Omental fat pad (tissue), 4 donors: Measurements from ENCODE around the gene GADD45B. TPM values are rescaled to one million over a fixed set of nuclear protein-coding genes. Genes with fewer than 3 reads are reported as not detected.

Experiments used
- ATAC-seq: fragments of 150-250 bp; one replicate; pipeline ENCODE4 v1.9.1; 2016; ENCODE audit warnings: mild to moderate bottlenecking, moderate library complexity; ENCODE audit not compliant: low FRiP score
- DNase-seq: peaks from one replicate; pipeline ENCODE4 v3.0.0-alpha.2; 2019; ENCODE audit warnings: low spot score
- small RNA-seq: library from RNA; depleted of rRNA; stranded (forward); fragments of <200 nt; gene quantifications from one replicate; pipeline ENCODE3, GENCODE V24; 2016
- total RNA-seq, 4 donors: library from RNA; depleted of rRNA; stranded (reverse); fragments of >200 nt; gene quantifications; one replicate each; pipeline ENCODE4 v1.1.0, GENCODE V29; 2016
- TF ChIP-seq, protein P1 (sequence below), 3 donors: fragments of 450-650 bp; IDR thresholded peaks; one replicate each; pipeline ENCODE4 v1.5.1; 2016 to 2017; ENCODE audit warnings: antibody characterized with exemption in 3 of 3, mild to moderate bottlenecking in 3 of 3, moderate library complexity in 2 of 3

Gene GADD45B
- total RNA-seq, 4 donors from 2014 or later, result 120 to 726 (median 425) TPM

GRCh38 chr19:2527686-2528085 is 51.8 kb downstream of the GADD45B start:
- ATAC-seq, result no peak
- TF ChIP-seq, protein P1, sequence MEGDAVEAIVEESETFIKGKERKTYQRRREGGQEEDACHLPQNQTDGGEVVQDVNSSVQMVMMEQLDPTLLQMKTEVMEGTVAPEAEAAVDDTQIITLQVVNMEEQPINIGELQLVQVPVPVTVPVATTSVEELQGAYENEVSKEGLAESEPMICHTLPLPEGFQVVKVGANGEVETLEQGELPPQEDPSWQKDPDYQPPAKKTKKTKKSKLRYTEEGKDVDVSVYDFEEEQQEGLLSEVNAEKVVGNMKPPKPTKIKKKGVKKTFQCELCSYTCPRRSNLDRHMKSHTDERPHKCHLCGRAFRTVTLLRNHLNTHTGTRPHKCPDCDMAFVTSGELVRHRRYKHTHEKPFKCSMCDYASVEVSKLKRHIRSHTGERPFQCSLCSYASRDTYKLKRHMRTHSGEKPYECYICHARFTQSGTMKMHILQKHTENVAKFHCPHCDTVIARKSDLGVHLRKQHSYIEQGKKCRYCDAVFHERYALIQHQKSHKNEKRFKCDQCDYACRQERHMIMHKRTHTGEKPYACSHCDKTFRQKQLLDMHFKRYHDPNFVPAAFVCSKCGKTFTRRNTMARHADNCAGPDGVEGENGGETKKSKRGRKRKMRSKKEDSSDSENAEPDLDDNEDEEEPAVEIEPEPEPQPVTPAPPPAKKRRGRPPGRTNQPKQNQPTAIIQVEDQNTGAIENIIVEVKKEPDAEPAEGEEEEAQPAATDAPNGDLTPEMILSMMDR (IDR thresholded peaks at IDR 0.05), result no peak

More at GRCh38 chr19:2527686-2528085, 51.8 kb downstream of the GADD45B start:
- no peak for DNase-seq

Small RNAs within 50 kb of the gene (small RNA-seq; reads per million reads assigned to genes)
- not detected for gene RNU6-993P

Other genes with a start within 250 kb of the GADD45B start
- gene PLEKHJ1, start 239.8 kb upstream of the GADD45B start, total RNA-seq, result 10 to 100 TPM; 45.0 to 67.5 (median 52.3) TPM
- 10 to 100 TPM; 13.2 to 31.1 (median 24.5) TPM for gene SF3A2, start 239.3 kb upstream of the GADD45B start, total RNA-seq
- 1 to 10 TPM in 1 of 4 donors, under 1 TPM in 2, not detected in 1; 0.25 to 1.1 (median 0.72) TPM for gene AMH, start 226.8 kb upstream of the GADD45B start, total RNA-seq
- not detected for gene JSRP1, start 219.7 kb upstream of the GADD45B start, total RNA-seq
- gene PEAK3, start 194.0 kb upstream of the GADD45B start, total RNA-seq, result 1 to 10 TPM in 3 of 4 donors, under 1 TPM in 1; 0.09 to 9.1 (median 1.3) TPM
- gene LINGO3, start 168.0 kb upstream of the GADD45B start, total RNA-seq, result under 1 TPM in 1 of 4 donors, not detected in 3; 0.19 TPM
- gene LSM7, start 147.5 kb upstream of the GADD45B start, total RNA-seq, result 100 to 1,000 TPM; 101 to 142 (median 115) TPM
- gene SPPL2B, start 147.4 kb upstream of the GADD45B start, total RNA-seq, result 10 to 100 TPM; 24.0 to 42.6 (median 27.4) TPM
- gene TMPRSS9, start 115.9 kb upstream of the GADD45B start, total RNA-seq, result under 1 TPM in 1 of 4 donors, not detected in 3; 0.12 TPM
- 10 to 100 TPM; 28.8 to 43.6 (median 41.1) TPM for gene TIMM13, start 48.5 kb upstream of the GADD45B start, total RNA-seq
- 10 to 100 TPM; 14.1 to 37.5 (median 23.0) TPM for gene LMNB2, start 19.2 kb upstream of the GADD45B start, total RNA-seq
- gene GNG7, start 226.6 kb downstream of the GADD45B start, total RNA-seq, result 1 to 10 TPM; 1.3 to 3.9 (median 1.8) TPM
- 1 to 10 TPM in 3 of 4 donors, under 1 TPM in 1; 0.32 to 4.8 (median 2.8) TPM for gene DIRAS1, start 245.2 kb downstream of the GADD45B start, total RNA-seq